Dermis microvascular lymphatic vessel endothelial cell (primary cell): ENCODE measurements around the gene ALDH1A1. TPM values are rescaled to one million over a fixed set of nuclear protein-coding genes. Genes with fewer than 3 reads are reported as not detected.

Source experiments
- DNase-seq, 2 donors: peaks; one replicate each; pipeline versions ENCODE4 v3.0.0 to v3.0.0-alpha.2; 2010; ENCODE audit warnings: low read depth in 2 of 2
- total RNA-seq: library from RNA; depleted of rRNA; stranded (reverse); fragments of >200 nt; gene quantifications from 2 replicates; pipeline ENCODE4 v1.2.1, GENCODE V29; 2014

The ALDH1A1 gene
- 738 and 2,886 TPM in 2 replicates for total RNA-seq

- DNase-seq: peak; percentile 43 to 46
Observed at GRCh38 chr9:72952914-72953313, at the start of gene ALDH1A1. TSS of gene ALDH1A1 (minus strand) at chr9:72953053. CDS start at chr9:72953000, 53 bp downstream.

DNA sequence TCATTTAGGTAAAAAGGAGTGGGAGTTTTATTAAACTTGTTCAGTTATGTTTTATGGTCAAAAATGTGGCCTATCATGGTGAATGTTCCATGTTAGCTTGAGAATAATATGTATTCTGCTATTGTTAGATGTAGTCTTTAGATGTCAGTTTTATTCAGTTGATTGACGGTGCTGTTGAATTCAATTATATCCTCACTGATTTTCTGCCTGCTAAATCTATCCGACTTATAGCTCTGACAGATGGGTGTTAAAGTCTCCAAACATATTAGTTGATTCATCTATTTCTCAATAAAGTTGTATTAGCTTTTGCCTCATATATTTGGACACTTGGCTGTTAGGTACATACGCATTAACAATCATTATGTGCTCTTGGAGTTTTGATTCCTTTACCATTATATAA, 49.0 kb upstream of the ALDH1A1 start:
- DNase-seq: no peak

DNA sequence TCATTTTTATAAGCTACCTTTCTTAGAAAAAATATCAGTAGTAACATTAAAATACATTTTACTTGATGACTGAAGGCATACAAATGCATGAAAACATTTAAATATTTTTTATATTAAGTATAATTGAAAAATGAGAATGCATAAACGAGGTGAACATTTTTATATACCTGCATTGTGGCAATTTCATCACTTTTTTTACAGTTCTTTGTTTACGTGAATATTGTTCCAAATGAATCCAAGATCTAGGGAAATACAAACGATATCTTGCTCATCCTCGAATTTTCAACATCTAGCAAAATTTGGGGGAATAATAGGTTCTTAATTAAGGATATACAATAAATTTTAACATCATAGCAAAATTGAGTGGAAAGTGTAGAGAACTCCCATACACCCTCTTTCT, 45.5 kb upstream of the ALDH1A1 start:
- DNase-seq: no peak

DNA sequence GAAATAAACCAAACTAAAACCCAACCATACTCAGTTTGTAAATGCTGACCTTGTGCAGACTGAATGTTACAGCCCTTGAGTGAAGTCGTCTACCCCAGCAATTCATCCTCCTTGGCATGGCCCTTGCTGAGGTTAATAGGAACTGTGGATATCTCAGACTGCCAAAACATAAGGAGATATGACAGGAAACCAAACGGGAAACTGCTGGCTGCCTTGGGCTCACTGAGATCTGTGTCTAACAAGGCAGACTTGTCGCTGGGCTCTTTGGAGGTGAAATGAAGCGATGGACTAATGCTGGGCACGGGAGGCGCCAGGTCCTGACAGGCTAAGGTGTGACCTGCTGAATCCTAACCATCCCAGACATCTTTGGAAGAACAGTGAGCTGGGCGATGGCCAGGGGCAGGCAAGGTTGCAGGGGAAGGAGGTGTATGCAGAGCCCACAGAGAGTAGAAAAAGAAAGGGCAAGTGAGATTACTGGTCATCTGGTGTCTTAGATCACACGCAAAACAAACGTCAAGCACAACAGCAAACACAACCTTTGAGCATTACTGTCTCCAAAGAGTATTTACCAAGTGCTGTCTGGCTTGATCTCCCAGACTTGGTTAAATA, 44.6 kb upstream of the ALDH1A1 start:
- DNase-seq: peak in 1 of 2 donors; percentile 73

- no peak for DNase-seq
Observed at GRCh38 chr9:72996684-72997314, 43.9 kb upstream of the ALDH1A1 start.

- DNase-seq: peak in 1 of 2 donors; percentile 71
Observed at GRCh38 chr9:72996114-72996513, 43.3 kb upstream of the ALDH1A1 start.

DNA sequence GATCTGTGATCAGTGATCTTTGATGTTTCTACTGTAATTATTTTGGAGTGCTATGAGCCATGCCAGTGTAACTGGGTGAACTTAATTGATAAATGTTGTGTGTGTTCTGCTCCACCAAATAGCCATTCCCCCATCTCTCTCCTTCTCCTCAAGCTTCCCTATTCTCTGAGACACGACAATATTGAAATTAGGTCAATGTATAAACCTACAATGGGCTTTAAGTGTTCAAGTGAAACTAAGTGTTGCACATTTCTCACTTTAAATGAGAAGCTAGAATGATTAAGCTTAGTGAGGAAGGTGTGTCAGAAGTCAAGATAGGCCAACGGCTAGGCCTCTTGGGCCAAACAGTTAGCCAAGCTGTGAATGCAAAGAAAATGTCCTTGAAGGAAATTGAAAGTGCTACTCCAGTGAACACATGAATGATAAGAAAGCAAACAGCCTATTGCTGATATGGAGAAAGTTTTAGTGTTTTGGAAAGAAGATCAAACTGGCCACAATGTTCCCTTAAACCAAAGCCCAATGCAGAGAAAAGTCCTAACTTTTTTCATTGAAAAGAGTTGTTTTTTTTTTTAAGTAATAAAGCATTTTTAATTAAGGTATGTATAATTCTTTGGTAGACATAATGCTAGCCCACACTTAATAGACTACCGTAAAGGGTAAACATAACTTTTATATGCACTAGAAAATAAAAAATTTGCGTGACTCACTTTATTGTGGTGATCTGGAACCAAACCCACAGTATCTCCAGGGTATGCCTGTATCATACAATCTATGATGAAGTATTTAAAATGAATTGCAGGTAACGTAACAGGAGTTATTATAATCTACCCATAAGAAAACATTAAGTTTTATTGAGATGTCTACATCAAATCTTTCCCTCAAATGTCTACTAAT, 42.5 kb upstream of the ALDH1A1 start:
- DNase-seq: no peak

DNA sequence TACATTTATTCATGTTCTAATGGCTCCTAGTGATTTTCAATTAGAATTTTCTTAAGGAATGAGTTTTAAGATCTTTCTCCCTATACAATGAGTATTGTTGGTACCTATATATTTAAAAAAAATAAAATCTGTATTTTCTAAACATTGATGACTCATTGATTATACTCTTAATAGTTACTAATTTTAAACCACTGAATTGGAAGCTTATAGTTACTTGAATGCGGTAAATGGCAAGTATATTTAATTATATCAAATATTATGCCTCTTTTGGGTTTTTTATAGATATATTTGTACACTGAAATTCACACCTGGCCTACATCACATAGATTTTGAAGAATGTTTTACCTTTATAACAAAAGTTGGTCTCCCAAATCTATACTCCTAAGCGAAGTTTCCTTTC, 38.9 kb upstream of the ALDH1A1 start:
- DNase-seq: no peak

DNA sequence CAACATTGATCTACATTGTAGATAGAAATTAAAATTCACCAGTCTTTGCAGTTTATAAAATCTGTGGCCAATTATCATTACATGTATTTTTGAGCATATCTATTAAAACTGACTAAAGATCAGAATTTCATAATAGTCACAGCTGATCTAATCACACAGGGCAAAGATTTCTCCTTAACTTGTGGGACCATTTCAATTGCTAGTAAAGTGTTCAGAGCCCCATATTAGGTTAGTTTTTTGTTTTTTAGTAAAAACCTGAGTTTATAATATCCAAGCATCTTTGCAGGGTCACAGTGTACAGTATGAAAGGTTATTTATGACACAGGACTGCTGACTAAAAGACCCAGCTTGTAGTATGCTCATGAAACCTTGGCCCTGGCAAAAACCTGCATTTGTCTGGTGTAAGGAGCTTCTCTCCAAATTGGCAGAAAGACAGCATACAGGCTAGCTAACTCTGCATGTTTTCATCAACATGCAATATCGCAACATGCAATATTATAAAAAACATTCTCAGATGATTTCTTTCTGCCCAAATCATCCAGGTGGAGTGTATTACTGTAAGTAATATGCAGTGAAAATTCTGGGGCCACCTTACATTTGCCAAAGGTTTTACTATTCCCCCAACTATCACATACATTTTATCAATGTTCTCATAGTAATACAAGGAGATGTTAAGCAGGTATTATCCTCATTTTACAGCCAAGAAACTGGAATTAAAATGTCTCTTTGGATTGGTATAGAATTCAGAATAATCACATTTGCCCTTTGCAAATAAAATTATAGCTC, 37.7 kb upstream of the ALDH1A1 start:
- DNase-seq: no peak

- no peak for DNase-seq
Observed at GRCh38 chr9:72986522-72987116, 33.8 kb upstream of the ALDH1A1 start.

GRCh38 chr9:72985746-72986145, 32.9 kb upstream of the ALDH1A1 start:
- no peak for DNase-seq

DNA sequence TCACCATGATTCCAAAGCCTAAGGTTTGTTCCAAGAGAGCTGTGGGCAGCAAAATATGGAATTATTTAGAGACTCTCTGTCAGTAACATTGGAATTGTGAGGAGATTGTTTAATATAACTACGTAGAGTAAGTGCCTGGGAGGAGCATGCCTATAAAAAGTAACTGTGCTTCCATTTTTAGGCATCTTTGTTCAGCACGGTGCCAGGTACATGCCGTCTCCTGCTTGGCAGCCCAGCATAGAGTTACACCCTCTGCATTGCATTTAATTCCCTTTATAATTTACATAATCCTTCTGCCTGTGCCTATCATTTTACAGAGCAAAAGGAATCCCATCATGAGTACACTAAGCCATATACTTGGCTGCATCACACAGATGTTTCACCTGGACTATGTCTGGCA, 32.1 kb upstream of the ALDH1A1 start:
- DNase-seq: no peak

DNA sequence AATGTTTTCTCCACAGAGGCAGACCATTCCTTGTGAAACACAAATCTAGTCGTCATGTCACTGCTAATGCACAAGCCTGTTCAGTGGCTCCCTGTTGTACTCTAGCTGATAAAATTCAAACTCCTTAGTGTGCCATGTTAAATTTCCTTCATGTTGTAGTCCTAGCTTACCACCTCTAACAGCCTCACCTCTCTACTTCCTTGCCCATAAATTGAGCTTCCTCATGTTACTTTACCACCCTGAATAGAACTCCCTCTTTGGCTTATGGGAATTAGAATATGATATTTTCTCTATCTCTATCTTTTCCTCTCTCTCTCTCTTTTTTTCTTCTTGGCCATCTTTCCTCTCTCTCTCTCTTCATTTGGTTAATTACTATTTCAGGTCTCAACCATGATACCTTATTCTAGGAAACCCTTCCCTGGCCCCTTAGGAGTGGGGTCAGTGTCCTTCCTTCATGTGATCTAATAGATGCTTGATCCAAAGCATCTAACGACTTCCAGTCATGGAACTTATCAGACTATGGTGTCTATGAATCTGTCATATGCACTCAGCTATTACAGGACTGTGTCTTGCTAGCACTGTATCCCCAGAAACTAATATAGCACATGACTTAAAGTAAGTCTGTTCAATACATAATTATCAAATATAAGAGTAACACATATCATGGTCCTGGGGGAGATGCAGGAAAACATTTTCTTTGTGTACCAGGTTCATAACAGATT, 31.5 kb upstream of the ALDH1A1 start:
- DNase-seq: no peak

DNA sequence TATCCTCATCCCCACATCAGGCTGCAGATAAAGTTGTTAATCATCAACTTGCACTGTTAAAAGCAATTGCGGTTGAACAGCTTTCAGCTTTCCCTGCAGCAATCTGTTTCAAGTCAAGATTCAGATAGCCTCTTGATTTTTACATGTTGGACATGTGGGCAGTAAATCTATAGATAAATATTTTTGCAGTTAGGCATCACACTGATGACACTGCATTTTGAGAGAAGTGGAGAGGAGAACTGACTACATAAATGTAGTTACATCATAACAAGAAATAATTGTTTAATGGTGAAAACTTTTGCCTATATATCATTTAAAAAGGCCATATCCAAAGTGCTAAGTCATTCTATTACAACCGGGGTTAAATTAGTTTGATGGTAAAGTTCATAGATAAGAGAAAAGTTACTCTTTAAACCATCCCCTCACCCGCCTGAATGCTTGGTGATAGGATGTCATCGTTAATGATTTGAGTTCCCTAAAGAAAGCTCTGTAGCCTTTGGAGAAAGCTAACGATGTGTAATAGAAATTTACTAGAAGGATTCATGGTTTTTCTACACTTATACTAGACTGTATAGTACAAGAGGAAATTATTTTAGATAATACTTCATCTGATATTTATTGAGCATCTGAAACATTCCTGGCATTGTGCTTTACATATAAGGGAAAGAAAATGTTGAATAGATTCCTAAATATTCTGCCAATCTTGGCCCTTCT, 30.8 kb upstream of the ALDH1A1 start:
- no peak for DNase-seq

DNA sequence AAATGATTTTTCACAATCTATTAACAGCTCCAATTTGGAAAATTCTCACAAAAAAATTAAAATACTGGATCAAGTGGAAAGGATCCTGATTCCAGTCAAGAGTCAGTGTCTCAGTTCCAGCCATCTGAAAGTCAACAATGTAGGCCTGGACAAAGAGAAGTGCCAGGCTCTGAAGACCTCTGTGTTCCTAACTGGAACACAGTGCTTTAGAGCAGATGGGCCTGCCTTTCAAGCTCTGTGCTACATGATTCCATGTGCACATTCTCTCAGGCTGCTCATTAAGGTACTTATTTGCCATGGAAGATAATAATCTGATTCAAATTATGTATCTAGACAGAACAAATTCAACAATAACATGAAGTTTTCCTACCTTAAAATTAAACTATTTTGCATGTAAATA, 30.2 kb upstream of the ALDH1A1 start:
- DNase-seq: no peak

DNA sequence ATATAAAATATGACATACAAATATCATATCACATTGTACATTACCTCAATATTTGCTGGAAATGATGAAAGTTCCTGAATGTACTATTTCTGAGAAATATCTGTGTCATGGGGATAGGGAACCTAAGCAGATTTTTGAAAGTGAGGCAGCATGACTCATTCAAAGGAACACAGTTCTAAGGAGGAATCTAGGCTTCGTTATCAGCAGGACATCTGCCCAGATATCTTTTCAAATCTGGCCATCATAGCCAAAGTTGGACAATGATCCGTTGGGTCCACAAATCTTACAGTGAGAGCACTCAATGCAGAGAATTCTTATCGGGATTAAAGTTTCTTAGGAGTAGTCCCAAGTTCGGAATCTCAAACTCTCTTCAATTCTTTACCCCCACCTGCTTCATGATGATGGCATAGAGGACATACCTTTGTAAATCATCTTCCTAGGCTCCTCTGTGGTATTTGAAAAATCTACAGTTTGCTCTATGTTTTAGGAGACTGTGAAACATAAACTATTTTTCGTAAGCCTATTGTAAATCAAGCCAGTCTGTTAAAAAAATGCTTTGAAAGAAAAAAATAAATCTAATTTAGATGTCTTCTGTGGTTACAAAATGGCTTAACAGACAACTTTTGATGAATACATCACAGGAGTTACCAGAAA, 29.4 kb upstream of the ALDH1A1 start:
- DNase-seq: no peak

GRCh38 chr9:72981433-72981832, 28.6 kb upstream of the ALDH1A1 start:
- no peak for DNase-seq

- DNase-seq: no peak
Observed at GRCh38 chr9:72980600-72981265, 27.9 kb upstream of the ALDH1A1 start.

- no peak for DNase-seq
Observed at GRCh38 chr9:72980183-72980582, 27.3 kb upstream of the ALDH1A1 start.
